GM13976 (cell line): Measurements from ENCODE around the gene RP2.

Source experiments
- DNase-seq: peaks from one replicate; pipeline ENCODE4 v3.0.0; 2012; ENCODE audit warnings: low spot score
- CTCF ChIP-seq: IDR thresholded peaks from 2 replicates; pipeline ENCODE4 v1.5.1; 2012; ENCODE audit warnings: borderline replicate concordance, mild to moderate bottlenecking; ENCODE audit not compliant: insufficient read depth; ENCODE audit errors: extremely low read depth, missing control alignments, control extremely low read depth
- in situ Hi-C: fragments of 300-500 bp; cut with MboI; formaldehyde crosslinking; loops from one replicate; pipeline ENCODE4 v1.12.0; 2022; ENCODE audit warnings: low sequenced_read_pairs, mixed read lengths, inconsistent platforms; ENCODE audit not compliant: unreplicated experiment

The RP2 gene

GRCh38 chrX:46912098-46912602 is 75.3 kb downstream of the RP2 start, which contains the start of gene JADE3:
JADE3 (plus strand) TSS chrX:46912421; CDS start chrX:46984895, 72,474 bp downstream.
- in situ Hi-C loops, result no loop called here
- TF ChIP-seq CTCF, result peak; percentile 10
- DNase-seq, result peak; percentile 67

GRCh38 chrX:46912603-46913491 is 76.0 kb downstream of the RP2 start:
- peak; percentile 41 for TF ChIP-seq CTCF
- DNase-seq, result peak; percentile 68
- in situ Hi-C loops, result no loop called here

DNA sequence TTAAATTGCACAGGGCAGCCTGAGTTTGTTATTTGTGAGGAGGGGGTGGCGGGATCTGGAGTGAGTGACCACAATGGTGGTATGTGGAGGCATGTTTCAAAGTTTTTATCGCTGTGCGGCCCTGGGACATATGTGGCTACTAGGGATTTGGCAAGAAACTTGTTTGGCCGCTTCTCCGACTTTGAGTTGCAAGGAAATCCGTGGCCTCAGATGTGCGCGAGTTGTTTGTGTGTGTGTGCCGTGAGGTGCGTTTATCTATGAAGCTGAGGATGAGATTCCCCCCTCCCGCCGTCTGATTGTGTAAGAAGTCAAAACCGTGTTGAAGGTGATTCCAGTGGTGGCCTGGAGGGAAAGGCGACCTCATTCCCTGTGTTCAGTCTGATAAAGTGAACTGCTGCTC is 76.8 kb downstream of the RP2 start:
- in situ Hi-C loops, result no loop called here
- TF ChIP-seq CTCF, result no peak
- DNase-seq, result no peak

- no peak for TF ChIP-seq CTCF
- in situ Hi-C loops, result no loop called here
Measured at GRCh38 chrX:46916273-46916672, 79.4 kb downstream of the RP2 start.

DNA sequence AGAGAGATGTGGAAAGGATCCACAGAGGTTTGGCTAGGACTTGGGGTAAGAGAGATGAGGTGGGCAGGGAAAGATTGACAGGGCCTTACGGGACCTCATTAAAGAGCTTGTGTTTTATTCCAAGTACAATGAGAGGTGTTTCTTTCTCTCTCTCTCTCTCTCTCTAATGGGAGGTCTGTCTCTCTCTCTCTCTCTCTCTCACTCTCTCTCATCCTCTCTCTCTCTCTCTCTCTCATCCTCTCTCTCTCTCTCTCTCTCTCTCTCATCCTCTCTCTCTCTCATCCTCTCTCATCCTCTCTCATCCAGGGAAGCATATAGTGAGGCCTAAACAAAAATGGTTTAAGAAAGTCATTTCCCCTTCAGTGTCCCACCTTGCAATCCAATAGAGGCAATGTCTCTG is 80.8 kb downstream of the RP2 start:
- DNase-seq, result no peak
- in situ Hi-C loops, result no loop called here
- no peak for TF ChIP-seq CTCF

More at GRCh38 chrX:46916273-46916672, 79.4 kb downstream of the RP2 start:
- DNase-seq, result no peak

GRCh38 chrX:46918434-46918833 is 81.6 kb downstream of the RP2 start:
- in situ Hi-C loops, result no loop called here
- no peak for TF ChIP-seq CTCF

More at GRCh38 chrX:46918434-46918833, 81.6 kb downstream of the RP2 start:
- no peak for DNase-seq
